Common myeloid progenitor, CD34-positive (primary cell): Measurements from ENCODE around the gene MRGPRF.

Experiments
- CTCF ChIA-PET: fragments of 350-600 bp; sonication (Branson Sonifier 250); formaldehyde crosslinking; loops from one replicate; lab custom pipeline; 2021; ENCODE audit warnings: antibody characterized with exemption; lab: Charles Lee
- POLR2A ChIA-PET: fragments of 350-600 bp; sonication (Branson Sonifier 250); formaldehyde crosslinking; loops from one replicate; lab custom pipeline; 2021; ENCODE audit warnings: antibody characterized with exemption; lab: Charles Lee
- DNase-seq, 3 donors: peaks; one replicate each; pipeline versions ENCODE4 v3.0.0 to v3.0.0-alpha.2; 2013
- H3K27ac ChIP-seq, 2 experiments: 1 replicate in 1 of 2; 2 replicates in 1 of 2; pipeline ENCODE4 v1.7.0; 2013; ENCODE audit warnings: inconsistent platforms in 2 of 2, low read length in 2 of 2, mild to moderate bottlenecking in 2 of 2, low read depth in 1 of 2, moderate library complexity in 1 of 2; ENCODE audit not compliant: severe bottlenecking in 2 of 2, insufficient read depth in 1 of 2, poor library complexity in 1 of 2
- H3K27me3 ChIP-seq, 5 experiments: replicated peaks in 2 of 5; 1 replicate in 3 of 5; 2 replicates in 2 of 5; pipeline versions ENCODE4 v1.6.1 to v1.7.0; 2013; ENCODE audit warnings: low read length in 4 of 5, mild to moderate bottlenecking in 2 of 5, moderate library complexity in 2 of 5, inconsistent platforms in 1 of 5; ENCODE audit not compliant: insufficient read depth in 5 of 5, control insufficient read depth in 4 of 5
- H3K36me3 ChIP-seq, 4 experiments: 1 replicate in 2 of 4; 2 replicates in 2 of 4; pipeline versions ENCODE4 v1.6.1 to v1.7.0; 2013; ENCODE audit warnings: low read length in 3 of 4, control low read depth in 1 of 4, mild to moderate bottlenecking in 1 of 4; ENCODE audit not compliant: control insufficient read depth in 4 of 4, insufficient read depth in 4 of 4
- H3K4me1 ChIP-seq, 4 experiments: 1 replicate in 3 of 4; 2 replicates in 1 of 4; pipeline versions ENCODE4 v1.6.1 to v1.7.1; 2013; ENCODE audit warnings: low read length in 3 of 4, mild to moderate bottlenecking in 3 of 4, control low read depth in 1 of 4, inconsistent platforms in 1 of 4, moderate library complexity in 1 of 4; ENCODE audit not compliant: control insufficient read depth in 4 of 4, insufficient read depth in 4 of 4; ENCODE audit errors: control extremely low read depth in 1 of 4
- H3K4me3 ChIP-seq, 7 experiments: 1 replicate in 4 of 7; 2 replicates in 3 of 7; pipeline versions ENCODE4 v1.5.1 to v1.7.0; 2013; ENCODE audit warnings: mild to moderate bottlenecking in 7 of 7, low read length in 6 of 7, moderate library complexity in 6 of 7, inconsistent platforms in 2 of 7, low read depth in 2 of 7, control low read depth in 1 of 7; ENCODE audit not compliant: insufficient read depth in 4 of 7, control insufficient read depth in 1 of 7; ENCODE audit errors: extremely low read depth in 1 of 7
- H3K9me3 ChIP-seq, 5 experiments: 1 replicate in 4 of 5; 2 replicates in 1 of 5; pipeline versions ENCODE4 v1.6.1 to v1.7.1; 2013; ENCODE audit warnings: low read length in 4 of 5, mild to moderate bottlenecking in 2 of 5, inconsistent platforms in 1 of 5, low read depth in 1 of 5, moderate library complexity in 1 of 5; ENCODE audit not compliant: control insufficient read depth in 4 of 5, insufficient read depth in 2 of 5; ENCODE audit errors: control extremely low read depth in 1 of 5
- WGBS: methylation state at CpG from one replicate; pipeline ENCODE4 v1.1.5; 2013; ENCODE audit not compliant: insufficient coverage; 5-methylcytosine and 5-hydroxymethylcytosine counted together

The MRGPRF gene

DNA sequence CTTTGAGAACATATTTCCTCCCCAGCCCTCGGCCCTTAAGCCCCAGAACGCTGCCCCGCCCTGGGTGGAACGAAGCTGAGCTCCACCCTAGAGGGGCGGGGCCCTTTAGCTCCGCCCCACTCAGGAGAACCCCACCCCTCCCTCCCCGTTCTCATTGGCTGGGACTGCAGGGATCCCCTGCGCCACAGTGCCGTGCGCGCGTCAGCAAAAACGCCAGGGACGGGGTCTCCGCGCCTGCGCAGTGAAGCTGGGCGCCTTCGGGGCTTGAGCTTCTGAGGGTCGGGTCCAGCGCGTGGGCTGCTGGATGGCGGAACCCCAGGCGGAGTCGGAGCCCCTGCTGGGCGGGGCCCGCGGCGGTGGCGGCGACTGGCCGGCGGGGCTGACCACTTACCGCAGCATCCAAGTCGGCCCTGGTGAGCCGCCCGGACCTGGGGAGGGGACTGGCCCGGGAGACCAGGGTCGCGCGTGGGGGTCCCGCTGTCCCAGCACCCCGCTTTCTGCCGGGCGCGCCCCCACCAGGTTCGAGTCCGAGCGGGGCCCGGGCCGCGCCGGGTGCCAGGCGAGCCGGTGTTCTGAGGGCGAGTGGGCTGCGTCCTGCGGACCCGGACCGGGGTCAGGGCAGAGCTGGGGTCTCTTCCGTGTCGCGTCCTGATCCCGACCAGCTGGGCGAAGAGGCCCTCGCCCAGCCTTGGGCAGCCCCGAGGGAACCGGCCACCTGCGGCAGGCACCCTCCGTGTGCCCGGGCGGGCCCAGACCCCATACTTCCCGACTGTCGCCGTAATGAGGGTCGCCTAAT, 35.8 kb upstream of the MRGPRF start, which contains the start of gene TPCN2:
Gene TPCN2, plus strand, starts transcription at position 239 of the 796 bp plus-strand sequence. Its CDS starts 66 bp downstream, at position 305.
- H3K4me1 ChIP-seq = peaks cover 0 to 22% (median 15%) of the 10 kb centered on the region in 4 experiments

DNA sequence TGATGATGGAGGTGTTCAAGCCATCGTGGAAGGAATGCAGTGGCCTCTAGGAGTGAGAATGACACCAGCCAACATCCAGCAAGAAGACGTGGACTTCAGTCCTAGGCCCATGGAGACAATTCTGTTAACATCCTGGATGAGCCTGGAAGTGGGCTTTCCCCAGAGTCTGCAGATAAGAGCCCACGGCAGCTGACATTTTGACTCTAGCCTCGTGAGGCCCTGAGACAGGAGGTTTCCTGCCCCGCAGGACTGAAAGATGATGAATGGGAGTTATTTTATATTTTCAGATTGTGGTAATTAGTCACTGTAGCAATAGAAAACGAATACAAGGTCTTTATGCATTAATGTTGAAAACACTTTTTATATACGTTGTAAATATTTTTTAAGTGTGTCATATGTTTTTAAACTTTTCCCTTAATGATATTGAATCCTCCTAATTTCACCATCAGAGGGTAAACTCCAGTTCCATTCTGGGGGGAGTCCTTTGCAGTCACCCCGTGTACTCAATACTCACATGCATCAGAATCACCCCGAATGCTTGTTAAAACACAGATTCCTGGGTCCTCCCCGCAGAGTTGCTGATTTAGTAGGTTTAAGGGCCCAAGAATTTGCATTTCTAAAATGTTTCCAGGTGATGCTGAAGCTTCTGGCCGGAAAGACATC, 35.1 kb upstream of the MRGPRF start:
- WGBS = 29% methylated on average over 7 of the region's 11 CpGs
- peak in 1 of 3 donors; percentile 22 for DNase-seq
- Histone ChIP-seq H3K27me3 (no peaks in the 10 kb centered on the region), H3K4me1 (peaks cover 0 to 22% (median 15%) of the 10 kb centered on the region in 4 experiments), H3K36me3 (no peaks in the 10 kb centered on the region), H3K4me3 (peak overlapping the region in 5 of 7 experiments; percentile 21 to 90 (median 86)), H3K9me3 (no peaks in the 10 kb centered on the region), H3K27ac (no peak overlapping the region)
- ChIA-PET POLR2A (interaction anchor here (0.7 to 1.0 kb wide), 2 partner anchors 10 to 31 kb away, joined by 3 to 6 read pairs; no protein-coding TSS in a partner anchor), CTCF (interaction anchor here (1.2 to 1.4 kb wide), 2 partner anchors 10 to 24 kb away, joined by 3 read pairs; no protein-coding TSS in a partner anchor)

More for the DNA sequence above, 35.8 kb upstream of the MRGPRF start, which contains the start of gene TPCN2:
- ChIA-PET CTCF (interaction anchor here (1.2 to 1.4 kb wide), 3 partner anchors 10 to 42 kb away, joined by 3 to 5 read pairs (median 3); no protein-coding TSS in a partner anchor), POLR2A (interaction anchor here (1.0 kb wide), 1 partner anchor 30 kb away, joined by 3 read pairs; no protein-coding TSS in a partner anchor)
- H3K4me3 ChIP-seq = peak within 1 kb of the TSS; percentile 59 to 90 (median 86)
- DNase-seq = peak; percentile 95 to 97 (median 96)
- H3K9me3 ChIP-seq = no peaks in the 10 kb centered on the region
- H3K36me3 ChIP-seq = peaks cover 0 to 4% (median 0%) of the 10 kb centered on the region in 4 experiments
- WGBS = 0% methylated on average over 54 of the region's 76 CpGs
- peak within 1 kb of the TSS; percentile 54 to 82 for H3K27ac ChIP-seq
- H3K27me3 ChIP-seq = no peaks in the 10 kb centered on the region

DNA sequence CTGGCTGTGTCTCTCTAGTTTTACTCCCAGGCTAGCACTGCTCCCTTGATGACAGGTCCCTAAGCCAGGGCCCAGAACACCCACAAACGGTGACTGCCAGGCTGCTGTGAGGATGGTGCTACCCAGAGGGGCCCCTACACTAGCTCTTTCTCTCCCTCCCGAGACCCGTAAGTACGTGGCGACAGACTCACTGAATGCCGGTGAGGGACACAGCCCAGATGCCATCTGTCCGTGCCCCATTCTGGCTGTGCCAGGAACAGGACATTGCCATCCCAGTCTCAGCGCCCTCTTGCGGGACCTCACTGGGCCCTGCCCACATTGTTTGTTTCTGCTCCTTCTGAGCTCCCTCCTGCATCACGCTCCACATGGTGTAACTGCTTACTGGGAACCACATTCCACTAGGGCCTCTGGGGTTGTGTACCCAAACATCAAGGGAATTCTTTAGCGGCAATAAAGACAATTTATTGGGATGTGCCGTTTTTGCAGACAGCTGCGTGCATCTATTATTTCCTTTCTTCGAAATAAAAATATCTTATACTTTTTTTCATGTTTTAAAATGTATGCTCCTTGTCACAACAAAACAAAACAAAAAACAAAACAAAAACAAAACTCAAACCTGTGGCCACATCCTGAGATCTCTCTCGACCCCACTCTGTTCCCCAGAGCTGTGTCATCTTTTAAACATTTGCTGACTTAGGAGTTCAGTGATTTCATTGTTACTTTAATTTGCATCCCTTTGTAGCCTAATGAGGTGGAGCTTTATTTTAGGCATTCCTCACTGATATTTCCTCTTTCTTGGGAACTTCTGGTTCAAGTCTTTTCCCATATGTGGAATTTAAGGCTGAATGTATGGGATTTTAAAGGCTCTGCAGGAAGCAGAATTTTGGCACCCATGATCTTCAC, 31.3 kb upstream of the MRGPRF start:
- WGBS = 51% methylated on average over 9 of the region's 15 CpGs
- peak; percentile 34 to 54 (median 51) for DNase-seq
- H3K4me3 ChIP-seq = no peak overlapping the region
- peaks cover 0 to 9% (median 7%) of the 10 kb centered on the region in 4 experiments for H3K4me1 ChIP-seq
- H3K27ac ChIP-seq = no peak overlapping the region
- no peaks in the 10 kb centered on the region for H3K36me3 ChIP-seq
- H3K27me3 ChIP-seq = peaks cover 0 to 6% (median 0%) of the 10 kb centered on the region in 5 experiments
- H3K9me3 ChIP-seq = no peaks in the 10 kb centered on the region
- ChIA-PET POLR2A (no interaction called here), CTCF (interaction anchor here (0.6 to 1.4 kb wide), 11 partner anchors 11 to 866 kb away, joined by 3 to 4 read pairs (median 3); partner anchors contain the start of gene MRGPRF)

DNA sequence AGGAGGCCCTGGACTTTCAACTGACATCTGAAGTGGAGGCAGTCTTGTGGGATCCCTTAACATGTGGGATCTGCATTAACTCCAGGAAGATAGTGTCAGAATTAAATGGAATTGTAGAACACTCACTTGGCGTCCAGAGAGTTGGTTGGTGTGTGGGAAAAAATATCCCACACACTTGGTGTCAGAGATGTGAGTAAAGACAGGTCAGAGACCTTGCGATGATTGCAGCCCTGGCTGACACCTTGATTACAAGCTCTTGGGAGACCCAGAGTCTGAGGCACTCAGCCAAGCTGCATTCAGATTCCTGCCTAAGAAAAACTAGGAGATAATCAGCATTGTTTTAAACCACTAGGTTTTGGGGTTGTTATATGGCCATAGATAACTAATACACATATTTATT, 28.5 kb upstream of the MRGPRF start:
- Histone ChIP-seq H3K4me1 (peaks cover 0 to 4% (median 2%) of the 10 kb centered on the region in 4 experiments), H3K27ac (no peak overlapping the region)
- CTCF ChIA-PET = no interaction called here

DNA sequence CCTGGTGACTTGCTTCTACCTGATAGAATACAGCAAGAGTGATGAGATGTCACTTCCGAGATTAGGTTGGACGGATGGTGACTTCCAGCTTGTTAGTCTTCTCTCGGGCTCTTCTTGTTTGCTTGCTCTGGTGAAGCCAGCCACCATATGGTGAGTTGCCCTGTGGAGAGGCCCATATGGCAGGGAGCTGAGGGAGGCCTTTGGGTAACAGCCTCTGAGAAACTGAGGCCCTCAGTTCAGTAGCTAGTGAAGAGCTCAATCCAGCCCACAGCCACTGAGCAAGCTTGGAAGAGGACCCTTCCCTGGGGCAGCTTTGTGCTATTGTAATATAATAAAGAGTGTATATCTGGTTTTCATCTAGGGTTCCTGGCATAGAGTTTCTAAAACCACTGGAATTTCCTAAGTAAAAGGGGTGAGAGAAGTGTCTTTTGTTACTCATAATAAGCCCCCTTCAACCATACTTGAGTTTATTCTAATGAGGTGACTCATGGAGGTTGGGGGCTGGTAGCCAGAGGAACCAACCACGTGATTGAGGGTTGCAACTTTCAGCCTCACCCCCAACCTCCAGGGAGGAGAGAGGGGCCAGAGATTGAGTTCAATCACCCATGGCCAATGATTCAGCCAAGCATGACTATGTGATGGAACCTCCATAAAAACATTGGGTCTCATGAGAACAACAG, 27.7 kb upstream of the MRGPRF start:
- no peaks in the 10 kb centered on the region for H3K36me3 ChIP-seq
- peak in 1 of 3 donors; percentile 17 for DNase-seq
- ChIA-PET CTCF (no interaction called here), POLR2A (interaction anchor here (1.3 kb wide), 1 partner anchor 26 kb away, joined by 3 read pairs; no protein-coding TSS in a partner anchor)
- no peaks in the 10 kb centered on the region for H3K9me3 ChIP-seq
- WGBS = 92% methylated on average over 2 of the region's 4 CpGs
- H3K27me3 ChIP-seq = peaks cover 0 to 6% (median 0%) of the 10 kb centered on the region in 5 experiments
- peaks cover 0 to 4% (median 2%) of the 10 kb centered on the region in 4 experiments for H3K4me1 ChIP-seq
- no peak overlapping the region for H3K4me3 ChIP-seq
- no peak overlapping the region for H3K27ac ChIP-seq

More for the DNA sequence above, 28.5 kb upstream of the MRGPRF start:
- 100% methylated on average over 1 of the region's 2 CpGs for WGBS
- Histone ChIP-seq H3K27me3 (peaks cover 0 to 6% (median 0%) of the 10 kb centered on the region in 5 experiments), H3K36me3 (no peaks in the 10 kb centered on the region), H3K4me3 (no peak overlapping the region), H3K9me3 (no peaks in the 10 kb centered on the region)
- POLR2A ChIA-PET = no interaction called here
- no peak for DNase-seq

DNA sequence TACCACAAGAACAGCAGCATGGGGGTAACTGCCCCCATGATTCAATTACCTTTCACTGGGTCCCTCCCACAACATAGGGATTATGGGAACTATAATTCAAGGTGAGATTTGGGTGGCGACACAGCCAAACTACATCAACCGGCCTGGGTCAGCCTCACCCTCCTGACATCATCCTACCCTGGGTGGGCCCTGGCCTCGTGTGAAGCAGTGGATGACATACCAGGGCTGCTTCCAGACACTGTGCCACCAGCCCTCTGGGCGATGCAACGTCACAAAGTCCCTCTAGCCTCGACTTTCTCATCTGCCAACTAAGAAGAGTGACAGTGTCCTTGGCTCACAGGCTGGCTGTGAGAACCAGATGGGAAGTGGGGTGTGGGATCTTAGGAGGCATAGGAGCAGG, 27.0 kb upstream of the MRGPRF start:
- Histone ChIP-seq H3K27me3 (peaks cover 0 to 6% (median 0%) of the 10 kb centered on the region in 5 experiments), H3K9me3 (no peaks in the 10 kb centered on the region), H3K4me1 (peaks cover 0 to 4% (median 2%) of the 10 kb centered on the region in 4 experiments), H3K36me3 (no peaks in the 10 kb centered on the region), H3K4me3 (no peak overlapping the region), H3K27ac (no peak overlapping the region)
- 100% methylated on average over 6 of the region's 6 CpGs for WGBS
- POLR2A ChIA-PET = interaction anchor here (1.3 kb wide), 1 partner anchor 27 kb away, joined by 3 read pairs; no protein-coding TSS in a partner anchor
- DNase-seq = no peak
- CTCF ChIA-PET = no interaction called here
